Neural cell (in vitro differentiated cells): ENCODE results near the gene TIAM2. TPM values are rescaled to one million over a fixed set of nuclear protein-coding genes. Genes with fewer than 3 reads are reported as not detected.

Source experiments
- H2AFZ ChIP-seq: fragments of 200-600, 300-800 bp; sonication (generic), shearing (Covaris generic); 2 replicates; pipeline ENCODE4 v1.6.0; 2014; ENCODE audit warnings: low read depth, mild to moderate bottlenecking, antibody characterized with exemption, low read length, moderate library complexity
- H3F3A ChIP-seq: fragments of 200-600 bp; shearing (Covaris generic); 2 replicates; pipeline ENCODE4 v1.6.1; 2016; ENCODE audit warnings: mild to moderate bottlenecking, moderate library complexity, mixed read lengths, antibody characterized with exemption, low read length; ENCODE audit not compliant: insufficient read depth, poor library complexity, severe bottlenecking
- H3K27ac ChIP-seq: fragments of 200-600, 300-800 bp; sonication (generic), shearing (Covaris generic); 2 replicates; pipeline ENCODE4 v1.5.1; 2014; ENCODE audit warnings: mild to moderate bottlenecking, low read length, moderate library complexity
- H3K27me3 ChIP-seq: fragments of 300-800, 200-600 bp; sonication (generic), shearing (Covaris generic); 2 replicates; pipeline ENCODE4 v1.6.0; 2014; ENCODE audit warnings: mild to moderate bottlenecking, low read depth, low read length, moderate library complexity; ENCODE audit not compliant: insufficient read depth
- H3K36me3 ChIP-seq: fragments of 300-800, 200-600 bp; sonication (generic), shearing (Covaris generic); 2 replicates; pipeline ENCODE4 v1.5.1; 2014; ENCODE audit warnings: mild to moderate bottlenecking, antibody characterized with exemption, low read length, moderate library complexity; ENCODE audit not compliant: insufficient read depth
- H3K4me2 ChIP-seq: fragments of 300-800, 200-600 bp; sonication (generic), shearing (Covaris generic); 2 replicates; pipeline ENCODE4 v1.6.0; 2014; ENCODE audit warnings: mild to moderate bottlenecking, low read length
- H3K4me3 ChIP-seq: fragments of 300-800, 200-600 bp; sonication (generic), shearing (Covaris generic); 2 replicates; pipeline ENCODE4 v1.5.1; 2014; ENCODE audit warnings: mild to moderate bottlenecking, low read length, moderate library complexity
- H3K79me2 ChIP-seq: fragments of 200-600 bp; shearing (Covaris generic); replicated peaks from 2 replicates; pipeline ENCODE4 v1.6.0; 2014; ENCODE audit warnings: mild to moderate bottlenecking, low read length, moderate library complexity; ENCODE audit not compliant: insufficient read depth
- H3K9ac ChIP-seq: fragments of 300-800, 200-600 bp; sonication (generic), shearing (Covaris generic); 2 replicates; pipeline ENCODE4 v1.6.1; 2016; ENCODE audit warnings: mild to moderate bottlenecking, low read length, mixed read lengths
- H3K9me2 ChIP-seq: fragments of 200-600 bp; shearing (Covaris generic); 2 replicates; pipeline ENCODE4 v1.6.1; 2016; ENCODE audit warnings: mild to moderate bottlenecking, low read length, mixed read lengths; ENCODE audit not compliant: insufficient read depth
- H3K9me3 ChIP-seq: fragments of 200-600, 300-800 bp; sonication (generic), shearing (Covaris generic); 2 replicates; pipeline ENCODE4 v1.6.1; 2016; ENCODE audit warnings: mild to moderate bottlenecking, mixed run types, low read length, moderate library complexity, mixed read lengths
- H4K20me1 ChIP-seq: fragments of 200-600 bp; shearing (Covaris generic); 2 replicates; pipeline ENCODE4 v1.6.1; 2016; ENCODE audit warnings: mild to moderate bottlenecking, mixed run types; ENCODE audit not compliant: insufficient read depth
- EP300 ChIP-seq: fragments of 450-650 bp; conservative IDR thresholded peaks from 2 replicates; pipeline ENCODE4 v1.6.1; 2014; ENCODE audit warnings: antibody characterized with exemption, mild to moderate bottlenecking, moderate library complexity; ENCODE audit not compliant: poor library complexity, severe bottlenecking
- EZH2 ChIP-seq: fragments of 200-600, 300-800 bp; shearing (Covaris generic), sonication (generic); IDR thresholded peaks from 2 replicates; pipeline ENCODE4 v1.6.1; 2014; ENCODE audit warnings: antibody characterized with exemption, low read length, borderline replicate concordance, mild to moderate bottlenecking; ENCODE audit not compliant: insufficient read depth, poor library complexity, severe bottlenecking
- MXI1 ChIP-seq: fragments of 450-650 bp; conservative IDR thresholded peaks from 2 replicates; pipeline ENCODE4 v1.6.1; 2014; ENCODE audit warnings: antibody characterized with exemption, mild to moderate bottlenecking; ENCODE audit not compliant: poor library complexity, severe bottlenecking
- POLR2AphosphoS5 ChIP-seq: IDR thresholded peaks from 2 replicates; pipeline ENCODE4 v1.6.1; 2012
- RAD21 ChIP-seq: fragments of 450-650 bp; conservative IDR thresholded peaks from 2 replicates; pipeline ENCODE4 v1.6.1; 2014; ENCODE audit warnings: antibody characterized with exemption, mild to moderate bottlenecking, moderate library complexity
- SMC3 ChIP-seq: fragments of 450-650 bp; conservative IDR thresholded peaks from 2 replicates; pipeline ENCODE4 v1.6.1; 2014; ENCODE audit warnings: antibody characterized with exemption, mild to moderate bottlenecking, moderate library complexity; ENCODE audit not compliant: poor library complexity
- TAF1 ChIP-seq: IDR thresholded peaks from 2 replicates; pipeline ENCODE4 v1.6.1; 2012; ENCODE audit warnings: low read depth
- polyA plus RNA-seq: library from polyadenylated mRNA; depleted of rRNA; stranded (reverse); fragments of >200 nt; gene quantifications from 2 replicates; pipeline ENCODE4 v1.2.3, GENCODE V29; 2014
- TF ChIP-seq, protein P1 (sequence below): fragments of 450-650 bp; IDR thresholded peaks from 2 replicates; pipeline ENCODE4 v1.5.1; 2014; ENCODE audit warnings: antibody characterized with exemption, mild to moderate bottlenecking, moderate library complexity; ENCODE audit not compliant: poor library complexity, severe bottlenecking
- TF ChIP-seq, protein P2 (sequence below): IDR thresholded peaks from 2 replicates; pipeline ENCODE4 v1.6.1; 2012; ENCODE audit warnings: borderline replicate concordance

The TIAM2 gene
- polyA plus RNA-seq, 1 donor from 2014 or later = 73.3 TPM

DNA sequence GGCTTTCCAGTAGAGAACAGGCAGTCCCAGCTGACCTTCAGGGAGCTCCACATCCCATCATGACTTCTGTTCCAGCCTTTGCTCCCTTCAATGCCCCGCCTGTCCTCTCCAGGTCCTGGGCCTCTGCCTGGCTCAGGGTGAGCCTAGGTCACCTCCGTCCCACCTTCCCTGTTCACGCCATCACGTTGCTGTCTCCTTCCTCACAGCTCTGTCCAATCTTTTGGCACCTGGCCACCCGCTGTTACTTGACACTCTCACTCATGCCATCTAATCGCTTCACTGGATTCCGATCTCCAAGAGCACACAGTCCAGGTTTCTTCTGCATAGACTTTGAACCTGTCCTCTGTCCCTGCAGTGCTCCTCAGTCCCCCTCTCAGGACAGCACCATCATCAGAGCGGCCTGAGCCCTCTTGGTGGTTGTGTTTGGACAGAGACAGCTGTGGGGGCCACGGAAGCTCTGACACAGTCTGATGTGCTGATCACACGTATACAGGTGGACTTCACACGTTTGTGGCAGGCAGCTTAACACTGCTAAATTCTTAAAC is 34.7 kb upstream of the TIAM2 start:
- Histone ChIP-seq H2AFZ (no peak overlapping the region), H4K20me1 (no peaks in the 10 kb centered on the region), H3K9ac (no peak overlapping the region), H3K9me3 (no peaks in the 10 kb centered on the region), H3F3A (no peaks in the 10 kb centered on the region), H3K79me2 (no peaks in the 10 kb centered on the region), H3K27ac (no peak overlapping the region), H3K27me3 (no peaks in the 10 kb centered on the region), H3K4me3 (no peak overlapping the region), H3K9me2 (no peaks in the 10 kb centered on the region), H3K4me2 (no peak overlapping the region), H3K36me3 (no peaks in the 10 kb centered on the region)
- no peak for TF ChIP-seq RAD21
- no peak for TF ChIP-seq TAF1
- TF ChIP-seq, protein P1, sequence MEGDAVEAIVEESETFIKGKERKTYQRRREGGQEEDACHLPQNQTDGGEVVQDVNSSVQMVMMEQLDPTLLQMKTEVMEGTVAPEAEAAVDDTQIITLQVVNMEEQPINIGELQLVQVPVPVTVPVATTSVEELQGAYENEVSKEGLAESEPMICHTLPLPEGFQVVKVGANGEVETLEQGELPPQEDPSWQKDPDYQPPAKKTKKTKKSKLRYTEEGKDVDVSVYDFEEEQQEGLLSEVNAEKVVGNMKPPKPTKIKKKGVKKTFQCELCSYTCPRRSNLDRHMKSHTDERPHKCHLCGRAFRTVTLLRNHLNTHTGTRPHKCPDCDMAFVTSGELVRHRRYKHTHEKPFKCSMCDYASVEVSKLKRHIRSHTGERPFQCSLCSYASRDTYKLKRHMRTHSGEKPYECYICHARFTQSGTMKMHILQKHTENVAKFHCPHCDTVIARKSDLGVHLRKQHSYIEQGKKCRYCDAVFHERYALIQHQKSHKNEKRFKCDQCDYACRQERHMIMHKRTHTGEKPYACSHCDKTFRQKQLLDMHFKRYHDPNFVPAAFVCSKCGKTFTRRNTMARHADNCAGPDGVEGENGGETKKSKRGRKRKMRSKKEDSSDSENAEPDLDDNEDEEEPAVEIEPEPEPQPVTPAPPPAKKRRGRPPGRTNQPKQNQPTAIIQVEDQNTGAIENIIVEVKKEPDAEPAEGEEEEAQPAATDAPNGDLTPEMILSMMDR = no peak
- TF ChIP-seq EP300 = no peak

DNA sequence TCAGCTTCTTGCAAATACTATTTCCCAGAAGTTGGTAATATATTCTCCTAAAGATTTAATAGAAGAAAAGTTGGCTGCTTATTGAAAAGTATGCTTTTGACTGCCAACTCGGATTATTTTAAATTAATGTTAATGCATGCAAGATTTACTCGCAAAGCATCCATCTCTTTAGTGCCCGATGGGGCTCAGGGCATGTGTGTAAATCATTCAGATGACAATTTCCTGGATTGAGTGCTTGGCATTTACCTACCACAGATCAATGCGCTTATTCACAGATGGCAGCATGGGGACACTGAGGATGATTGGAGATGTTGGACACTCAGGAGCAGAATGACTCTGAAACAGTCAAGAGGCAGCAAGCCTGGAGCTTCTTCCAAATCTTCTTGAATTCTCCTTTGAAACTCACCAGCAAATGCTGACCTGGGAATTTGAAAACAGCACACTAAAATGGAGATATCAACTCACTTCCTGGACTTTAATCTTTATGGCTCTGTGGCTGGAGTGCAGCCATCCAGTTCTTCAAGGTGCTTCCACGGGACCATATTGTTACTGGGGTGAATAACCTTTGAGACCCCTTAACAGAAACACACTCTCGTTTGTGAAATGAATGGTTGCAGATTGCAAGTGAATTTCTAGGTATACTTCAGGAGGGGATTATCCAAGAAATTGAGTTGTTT is 34.1 kb upstream of the TIAM2 start:
- H3K9ac ChIP-seq = no peak overlapping the region
- H2AFZ ChIP-seq = no peak overlapping the region
- H3K36me3 ChIP-seq = no peaks in the 10 kb centered on the region
- H4K20me1 ChIP-seq = no peaks in the 10 kb centered on the region
- H3K9me2 ChIP-seq = no peaks in the 10 kb centered on the region
- H3K4me2 ChIP-seq = no peak overlapping the region
- TF ChIP-seq EP300 = no peak
- no peak for TF ChIP-seq POLR2AphosphoS5
- TF ChIP-seq, protein P1 = no peak
- TF ChIP-seq SMC3 = no peak
- TF ChIP-seq, protein P2, sequence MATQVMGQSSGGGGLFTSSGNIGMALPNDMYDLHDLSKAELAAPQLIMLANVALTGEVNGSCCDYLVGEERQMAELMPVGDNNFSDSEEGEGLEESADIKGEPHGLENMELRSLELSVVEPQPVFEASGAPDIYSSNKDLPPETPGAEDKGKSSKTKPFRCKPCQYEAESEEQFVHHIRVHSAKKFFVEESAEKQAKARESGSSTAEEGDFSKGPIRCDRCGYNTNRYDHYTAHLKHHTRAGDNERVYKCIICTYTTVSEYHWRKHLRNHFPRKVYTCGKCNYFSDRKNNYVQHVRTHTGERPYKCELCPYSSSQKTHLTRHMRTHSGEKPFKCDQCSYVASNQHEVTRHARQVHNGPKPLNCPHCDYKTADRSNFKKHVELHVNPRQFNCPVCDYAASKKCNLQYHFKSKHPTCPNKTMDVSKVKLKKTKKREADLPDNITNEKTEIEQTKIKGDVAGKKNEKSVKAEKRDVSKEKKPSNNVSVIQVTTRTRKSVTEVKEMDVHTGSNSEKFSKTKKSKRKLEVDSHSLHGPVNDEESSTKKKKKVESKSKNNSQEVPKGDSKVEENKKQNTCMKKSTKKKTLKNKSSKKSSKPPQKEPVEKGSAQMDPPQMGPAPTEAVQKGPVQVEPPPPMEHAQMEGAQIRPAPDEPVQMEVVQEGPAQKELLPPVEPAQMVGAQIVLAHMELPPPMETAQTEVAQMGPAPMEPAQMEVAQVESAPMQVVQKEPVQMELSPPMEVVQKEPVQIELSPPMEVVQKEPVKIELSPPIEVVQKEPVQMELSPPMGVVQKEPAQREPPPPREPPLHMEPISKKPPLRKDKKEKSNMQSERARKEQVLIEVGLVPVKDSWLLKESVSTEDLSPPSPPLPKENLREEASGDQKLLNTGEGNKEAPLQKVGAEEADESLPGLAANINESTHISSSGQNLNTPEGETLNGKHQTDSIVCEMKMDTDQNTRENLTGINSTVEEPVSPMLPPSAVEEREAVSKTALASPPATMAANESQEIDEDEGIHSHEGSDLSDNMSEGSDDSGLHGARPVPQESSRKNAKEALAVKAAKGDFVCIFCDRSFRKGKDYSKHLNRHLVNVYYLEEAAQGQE = no peak
- no peak for TF ChIP-seq TAF1
- no peak for TF ChIP-seq EZH2
- TF ChIP-seq MXI1 = no peak
- no peak for TF ChIP-seq RAD21
- H3K79me2 ChIP-seq = no peaks in the 10 kb centered on the region
- H3K4me3 ChIP-seq = no peak overlapping the region
- no peaks in the 10 kb centered on the region for H3K27me3 ChIP-seq
- H3F3A ChIP-seq = no peaks in the 10 kb centered on the region
- no peak overlapping the region for H3K27ac ChIP-seq
- no peaks in the 10 kb centered on the region for H3K9me3 ChIP-seq
